Gastrocnemius medialis (tissue), 4 donors: ENCODE measurements around the gene GK2.

Experiments
- CTCF ChIP-seq, 5 experiments: fragments of 450-650 bp in 3 of 5; fragments of 200-600 bp in 2 of 5; sonication (generic) in 2 of 5; IDR thresholded peaks in 4 of 5; conservative IDR thresholded peaks in 1 of 5; 1 replicate in 4 of 5; 2 replicates in 1 of 5; pipeline ENCODE4 v1.5.1; 2016 to 2019; ENCODE audit warnings: antibody characterized with exemption in 5 of 5, mild to moderate bottlenecking in 3 of 5, moderate library complexity in 3 of 5
- POLR2A ChIP-seq, 2 donors: fragments of 450-650 bp; IDR thresholded peaks; one replicate each; pipeline ENCODE4 v1.6.1; 2017; ENCODE audit warnings: antibody characterized with exemption in 2 of 2, mild to moderate bottlenecking in 2 of 2, moderate library complexity in 2 of 2

DNA sequence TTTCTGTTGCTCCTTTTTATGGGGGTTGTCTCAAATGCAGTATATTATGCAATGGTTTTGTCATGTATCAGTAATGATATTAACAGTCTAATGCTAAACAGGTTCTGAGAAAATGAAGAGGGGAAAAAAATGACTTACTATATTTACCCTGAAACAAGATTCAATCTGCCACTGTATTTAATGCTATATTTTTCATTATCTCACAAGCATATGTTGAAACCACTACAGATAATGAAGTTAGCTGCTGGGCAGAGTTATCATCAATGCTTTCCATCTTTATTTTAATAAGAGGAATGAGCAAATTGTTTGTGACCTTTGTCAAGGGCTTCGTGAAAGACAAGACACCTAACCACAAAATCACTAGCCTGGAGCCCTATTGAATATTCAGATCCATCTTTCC, 49.6 kb downstream of the GK2 start:
- no peak for TF ChIP-seq CTCF (IDR thresholded peaks at IDR 0.05 in 4 of 5, conservative IDR thresholded peaks at IDR 0.05 in 1 of 5)
- TF ChIP-seq POLR2A (IDR thresholded peaks at IDR 0.05): no peak
